GM12878 (cell line): Measurements from ENCODE around the gene FNDC8.

ENCODE experiments used
- ESRRA ChIP-seq: IDR thresholded peaks from 2 replicates; pipeline ENCODE4 v1.6.1; 2012; ENCODE audit warnings: mild to moderate bottlenecking, low read length, improper control_type of control experiment
- MTA3 ChIP-seq: IDR thresholded peaks from 2 replicates; pipeline ENCODE4 v1.6.1; 2012; ENCODE audit warnings: low read length, inconsistent platforms, borderline replicate concordance
- NRF1 ChIP-seq: conservative IDR thresholded peaks from 2 replicates; pipeline ENCODE4 v1.6.1; 2011; ENCODE audit warnings: mild to moderate bottlenecking, low read depth, low read length, improper control_type of control experiment
- SIX5 ChIP-seq: IDR thresholded peaks from 2 replicates; pipeline ENCODE4 v1.6.1; 2011; ENCODE audit warnings: mild to moderate bottlenecking, low read depth, low read length, moderate library complexity; ENCODE audit not compliant: severe bottlenecking
- SPI1 ChIP-seq: IDR thresholded peaks from 2 replicates; pipeline ENCODE4 v1.6.1; 2011; ENCODE audit warnings: low read depth, mild to moderate bottlenecking, low read length, moderate library complexity, borderline replicate concordance; ENCODE audit not compliant: insufficient read depth
- TF ChIP-seq, protein P1 (sequence below): IDR thresholded peaks from 2 replicates; pipeline ENCODE4 v1.6.1; 2011; ENCODE audit warnings: borderline replicate concordance, low read depth, mild to moderate bottlenecking, moderate library complexity, low read length; ENCODE audit not compliant: insufficient read depth, poor library complexity, severe bottlenecking
- TF ChIP-seq, protein P2 (sequence below), 3 experiments: IDR thresholded peaks in 2 of 3; conservative IDR thresholded peaks in 1 of 3; 2 replicates each; pipeline ENCODE4 v1.5.1; 2011; ENCODE audit warnings: low read depth in 3 of 3, low read length in 3 of 3, mild to moderate bottlenecking in 3 of 3, control low read depth in 2 of 3, moderate library complexity in 2 of 3, inconsistent platforms in 1 of 3, mixed read lengths in 1 of 3; ENCODE audit not compliant: control insufficient read depth in 2 of 3, insufficient read depth in 1 of 3; ENCODE audit errors: extremely low read depth in 1 of 3

DNA sequence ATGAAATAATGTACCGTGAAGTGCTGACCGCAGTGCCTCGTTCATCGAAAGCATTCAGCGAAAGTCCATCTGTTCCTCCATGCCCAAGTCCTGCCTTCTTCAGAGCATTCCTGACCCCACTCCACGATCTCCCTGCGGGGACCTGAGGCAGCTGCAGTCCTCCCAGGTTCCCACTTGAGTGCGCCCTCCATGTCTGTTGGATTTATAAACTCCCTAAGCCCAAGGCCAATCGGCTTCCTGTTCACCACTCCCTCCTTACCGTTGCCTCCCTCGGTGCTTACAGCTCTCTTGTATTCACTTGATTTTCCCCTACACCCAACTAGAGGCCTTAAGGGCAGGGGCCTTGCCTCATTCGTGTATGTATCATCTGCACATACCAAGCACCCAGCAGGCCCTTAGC lies 4.6 kb upstream of the FNDC8 start:
- TF ChIP-seq, protein P1, sequence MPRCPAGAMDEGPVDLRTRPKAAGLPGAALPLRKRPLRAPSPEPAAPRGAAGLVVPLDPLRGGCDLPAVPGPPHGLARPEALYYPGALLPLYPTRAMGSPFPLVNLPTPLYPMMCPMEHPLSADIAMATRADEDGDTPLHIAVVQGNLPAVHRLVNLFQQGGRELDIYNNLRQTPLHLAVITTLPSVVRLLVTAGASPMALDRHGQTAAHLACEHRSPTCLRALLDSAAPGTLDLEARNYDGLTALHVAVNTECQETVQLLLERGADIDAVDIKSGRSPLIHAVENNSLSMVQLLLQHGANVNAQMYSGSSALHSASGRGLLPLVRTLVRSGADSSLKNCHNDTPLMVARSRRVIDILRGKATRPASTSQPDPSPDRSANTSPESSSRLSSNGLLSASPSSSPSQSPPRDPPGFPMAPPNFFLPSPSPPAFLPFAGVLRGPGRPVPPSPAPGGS, result no peak
- TF ChIP-seq SIX5 (no peak), MTA3 (no peak), NRF1 (no peak), SPI1 (no peak), ESRRA (no peak)
- TF ChIP-seq, protein P2, sequence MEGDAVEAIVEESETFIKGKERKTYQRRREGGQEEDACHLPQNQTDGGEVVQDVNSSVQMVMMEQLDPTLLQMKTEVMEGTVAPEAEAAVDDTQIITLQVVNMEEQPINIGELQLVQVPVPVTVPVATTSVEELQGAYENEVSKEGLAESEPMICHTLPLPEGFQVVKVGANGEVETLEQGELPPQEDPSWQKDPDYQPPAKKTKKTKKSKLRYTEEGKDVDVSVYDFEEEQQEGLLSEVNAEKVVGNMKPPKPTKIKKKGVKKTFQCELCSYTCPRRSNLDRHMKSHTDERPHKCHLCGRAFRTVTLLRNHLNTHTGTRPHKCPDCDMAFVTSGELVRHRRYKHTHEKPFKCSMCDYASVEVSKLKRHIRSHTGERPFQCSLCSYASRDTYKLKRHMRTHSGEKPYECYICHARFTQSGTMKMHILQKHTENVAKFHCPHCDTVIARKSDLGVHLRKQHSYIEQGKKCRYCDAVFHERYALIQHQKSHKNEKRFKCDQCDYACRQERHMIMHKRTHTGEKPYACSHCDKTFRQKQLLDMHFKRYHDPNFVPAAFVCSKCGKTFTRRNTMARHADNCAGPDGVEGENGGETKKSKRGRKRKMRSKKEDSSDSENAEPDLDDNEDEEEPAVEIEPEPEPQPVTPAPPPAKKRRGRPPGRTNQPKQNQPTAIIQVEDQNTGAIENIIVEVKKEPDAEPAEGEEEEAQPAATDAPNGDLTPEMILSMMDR (IDR thresholded peaks at IDR 0.05 in 2 of 3, conservative IDR thresholded peaks at IDR 0.05 in 1 of 3; ENCODE audit: control insufficient read depth in 2 of 3, extremely low read depth in 1 of 3, insufficient read depth in 1 of 3, low read depth in 3 of 3, low read length in 3 of 3), result no peak
